A549 treated with Hydrocortisone at 1 μM for 4 hours (cell line): Measurements from ENCODE around the gene TRA2A. TPM values are rescaled to one million over a fixed set of nuclear protein-coding genes. Genes with fewer than 3 reads are reported as not detected.

ENCODE experiments used
- total RNA-seq: library from RNA; stranded (reverse); fragments of 200-300 nt; extraction: Qiagen RNA extraction; gene quantifications from 5 replicates; pipeline ENCODE4 v1.2.3, GENCODE V29; 2022

TRA2A gene
- 69.0 to 87.1 TPM (median 76.7 TPM) in 5 replicates for total RNA-seq

DNA sequence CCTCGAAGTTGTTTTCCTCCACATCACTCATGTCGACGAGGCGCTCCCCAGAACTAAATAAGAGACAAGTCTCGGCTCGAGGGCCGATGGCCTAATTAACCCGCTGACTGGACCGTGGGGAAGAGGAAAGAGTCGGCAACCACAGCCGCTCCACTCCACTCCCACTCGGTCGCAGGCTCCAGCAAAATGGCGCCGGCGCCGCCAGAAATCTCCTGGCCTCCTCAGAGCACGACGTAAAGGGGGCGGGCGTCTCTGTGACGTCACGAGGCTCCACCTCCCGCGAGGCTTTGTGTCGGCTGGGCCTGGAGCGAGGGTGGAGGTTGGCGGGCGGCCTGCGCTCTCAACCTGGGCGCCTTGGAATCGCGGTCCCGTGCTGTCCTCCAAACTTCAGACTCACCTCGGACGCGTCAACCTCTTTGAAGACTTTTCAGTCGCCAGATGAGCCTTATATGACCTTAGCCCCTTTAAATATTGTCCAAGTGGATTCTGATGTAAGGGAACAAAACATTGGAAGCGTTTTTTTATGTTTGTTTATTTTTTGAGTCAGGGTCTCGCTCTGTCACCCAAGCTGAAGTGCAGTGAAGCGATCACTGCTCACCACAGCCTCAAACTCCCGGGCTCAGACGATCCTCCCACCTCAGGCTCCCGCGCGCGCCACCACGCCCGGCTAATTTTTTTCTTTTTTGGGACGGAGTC lies at the start of gene TRA2A:
Gene TRA2A, minus strand, starts transcription at position 188 of the 696 bp plus-strand sequence. Its CDS starts 157 bp downstream, at position 31.

DNA sequence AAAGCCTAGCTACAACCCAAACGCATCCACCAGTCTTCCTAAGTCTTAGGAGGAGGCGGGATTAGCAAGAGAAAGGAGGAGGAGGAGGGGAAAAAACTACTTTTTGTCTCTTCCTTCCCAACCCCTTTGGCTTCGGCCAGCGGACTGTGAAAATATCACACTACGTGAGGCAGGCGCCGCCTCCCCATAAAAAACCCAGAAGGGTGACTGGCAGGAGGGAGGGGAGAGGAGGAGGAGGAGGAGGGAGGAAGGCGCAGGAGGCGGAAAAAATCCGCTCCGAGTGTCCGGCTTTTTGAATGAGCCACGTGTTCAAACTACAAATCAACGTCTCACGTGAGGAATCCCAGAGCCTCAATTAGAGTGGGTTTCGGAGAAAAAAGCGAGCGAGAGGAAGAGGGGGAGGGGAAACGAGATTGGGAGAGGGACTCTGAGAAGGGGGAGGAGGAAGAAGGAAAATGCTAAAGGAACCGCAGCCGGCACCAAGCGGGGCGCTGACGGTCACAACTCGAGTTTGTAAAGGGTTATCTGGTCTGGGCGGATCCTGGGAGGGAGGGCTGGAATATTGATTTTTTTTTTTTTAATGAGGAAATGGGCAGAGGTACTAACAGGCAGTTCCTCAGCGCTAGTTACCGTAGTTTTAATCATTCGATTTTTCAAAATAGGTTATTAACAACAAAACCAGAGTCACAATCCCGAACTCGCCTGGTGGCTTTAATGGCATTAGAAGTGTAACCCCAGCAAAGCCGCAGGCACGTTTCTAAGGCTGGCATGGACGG lies 61.3 kb downstream of the TRA2A start, which contains the start of gene IGF2BP3:
Gene IGF2BP3, minus strand, starts transcription at position 162 of the 776 bp plus-strand sequence. CDS start 381 bp downstream, outside the sequence.

Other genes starting within 250 kb of the TRA2A start
- 62.2 to 101 TPM (median 94.9 TPM) in 5 replicates for gene MALSU1, start 232.6 kb downstream of the TRA2A start, total RNA-seq
- gene IGF2BP3, start 61.5 kb downstream of the TRA2A start, total RNA-seq, result 24.4 to 35.8 TPM (median 28.0 TPM) in 5 replicates
- gene CCDC126, start 65.4 kb upstream of the TRA2A start, total RNA-seq, result 3.1 to 4.2 TPM (median 3.2 TPM) in 5 replicates
- 0.15 to 0.66 TPM (median 0.55 TPM) in 5 replicates for gene FAM221A, start 148.2 kb upstream of the TRA2A start, total RNA-seq
- gene STK31, start 178.2 kb upstream of the TRA2A start, total RNA-seq, result 0.71 to 1.3 TPM (median 0.86 TPM) in 5 replicates